ENCODE measurements around the gene ERC2.

The ERC2 gene

DNA sequence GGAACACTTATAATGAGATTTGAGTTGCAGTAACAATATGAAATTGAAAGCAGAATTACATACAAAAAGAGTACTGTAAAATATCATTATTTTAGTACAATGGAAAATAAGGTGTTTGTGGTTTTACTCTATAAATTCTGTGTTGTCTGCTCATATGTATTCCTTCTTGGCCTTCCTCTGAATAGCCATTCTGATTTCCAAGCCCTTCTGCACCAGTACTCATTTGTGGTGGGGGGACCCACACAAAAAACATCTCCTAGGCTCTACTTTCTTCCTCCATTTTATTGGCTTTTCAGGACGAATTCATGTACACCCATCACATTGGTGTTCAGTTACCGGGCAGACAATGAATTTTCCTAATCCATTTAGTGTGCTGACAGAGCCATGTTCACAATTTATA lies 338.2 kb downstream of the ERC2 start:
- H3K9me2 ChIP-seq (ENCODE audit: low read depth, low read length), result no peaks in the 10 kb centered on the region
- no peaks in the 10 kb centered on the region for H3F3A ChIP-seq (ENCODE audit: insufficient read depth, low read length)
- no peaks in the 10 kb centered on the region for H3K9me3 ChIP-seq (ENCODE audit: low read length)
- TF ChIP-seq, protein P1, sequence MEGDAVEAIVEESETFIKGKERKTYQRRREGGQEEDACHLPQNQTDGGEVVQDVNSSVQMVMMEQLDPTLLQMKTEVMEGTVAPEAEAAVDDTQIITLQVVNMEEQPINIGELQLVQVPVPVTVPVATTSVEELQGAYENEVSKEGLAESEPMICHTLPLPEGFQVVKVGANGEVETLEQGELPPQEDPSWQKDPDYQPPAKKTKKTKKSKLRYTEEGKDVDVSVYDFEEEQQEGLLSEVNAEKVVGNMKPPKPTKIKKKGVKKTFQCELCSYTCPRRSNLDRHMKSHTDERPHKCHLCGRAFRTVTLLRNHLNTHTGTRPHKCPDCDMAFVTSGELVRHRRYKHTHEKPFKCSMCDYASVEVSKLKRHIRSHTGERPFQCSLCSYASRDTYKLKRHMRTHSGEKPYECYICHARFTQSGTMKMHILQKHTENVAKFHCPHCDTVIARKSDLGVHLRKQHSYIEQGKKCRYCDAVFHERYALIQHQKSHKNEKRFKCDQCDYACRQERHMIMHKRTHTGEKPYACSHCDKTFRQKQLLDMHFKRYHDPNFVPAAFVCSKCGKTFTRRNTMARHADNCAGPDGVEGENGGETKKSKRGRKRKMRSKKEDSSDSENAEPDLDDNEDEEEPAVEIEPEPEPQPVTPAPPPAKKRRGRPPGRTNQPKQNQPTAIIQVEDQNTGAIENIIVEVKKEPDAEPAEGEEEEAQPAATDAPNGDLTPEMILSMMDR (IDR thresholded peaks at IDR 0.05; ENCODE audit: low read length), result no peak
- H3K36me3 ChIP-seq (ENCODE audit: insufficient read depth, low read length), result no peaks in the 10 kb centered on the region
- H3K4me1 ChIP-seq (ENCODE audit: insufficient read depth, low read length, severe bottlenecking), result no peaks in the 10 kb centered on the region
- no peak overlapping the region for H3K4me2 ChIP-seq (ENCODE audit: low read length)
- no peaks in the 10 kb centered on the region for H4K20me1 ChIP-seq (ENCODE audit: insufficient read depth, low read length)
- H3K4me3 ChIP-seq (ENCODE audit: low read depth, low read length, poor library complexity, severe bottlenecking), result no peak overlapping the region
- no peak overlapping the region for H2AFZ ChIP-seq (ENCODE audit: low read length)
- no peaks in the 10 kb centered on the region for H3K27me3 ChIP-seq (ENCODE audit: insufficient read depth, low read length)
- no peak overlapping the region for H3K9ac ChIP-seq (ENCODE audit: low read length)
- H3K27ac ChIP-seq (ENCODE audit: low read depth, low read length, poor library complexity, severe bottlenecking), result no peak overlapping the region
- no peaks in the 10 kb centered on the region for H3K79me2 ChIP-seq (ENCODE audit: insufficient read depth, low read length)

DNA sequence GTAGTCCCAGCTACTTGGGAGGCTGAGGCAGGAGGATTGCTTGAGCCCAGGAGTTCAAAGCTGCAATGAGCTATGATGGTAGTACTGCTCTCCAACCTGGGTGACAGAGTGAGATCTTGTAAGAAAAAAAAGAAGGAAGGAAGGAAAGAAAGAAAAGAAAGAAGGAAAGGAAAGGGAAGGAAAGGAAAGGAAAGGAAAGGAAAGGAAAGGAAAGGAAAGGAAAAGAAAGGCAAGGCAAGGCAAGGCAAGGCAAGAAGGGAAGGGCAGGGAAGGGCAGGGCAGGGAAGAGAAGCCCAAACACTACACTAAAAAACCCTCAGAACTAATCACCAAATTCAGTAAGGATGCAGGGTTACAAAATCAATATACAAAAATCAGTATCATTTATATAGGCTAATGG lies 341.6 kb downstream of the ERC2 start:
- Histone ChIP-seq H3K79me2 (ENCODE audit: insufficient read depth, low read length) (no peaks in the 10 kb centered on the region), H3K9me3 (ENCODE audit: low read length) (no peaks in the 10 kb centered on the region), H3K4me2 (ENCODE audit: low read length) (no peak overlapping the region), H3K9ac (ENCODE audit: low read length) (no peak overlapping the region), H3K4me3 (ENCODE audit: low read depth, low read length, poor library complexity, severe bottlenecking) (no peak overlapping the region), H3F3A (ENCODE audit: insufficient read depth, low read length) (no peaks in the 10 kb centered on the region), H3K36me3 (ENCODE audit: insufficient read depth, low read length) (no peaks in the 10 kb centered on the region), H2AFZ (ENCODE audit: low read length) (no peak overlapping the region), H3K9me2 (ENCODE audit: low read depth, low read length) (no peaks in the 10 kb centered on the region), H3K27me3 (ENCODE audit: insufficient read depth, low read length) (no peaks in the 10 kb centered on the region), H3K4me1 (ENCODE audit: insufficient read depth, low read length, severe bottlenecking) (no peaks in the 10 kb centered on the region), H4K20me1 (ENCODE audit: insufficient read depth, low read length) (no peaks in the 10 kb centered on the region), H3K27ac (ENCODE audit: low read depth, low read length, poor library complexity, severe bottlenecking) (no peak overlapping the region)
- TF ChIP-seq, protein P1 (IDR thresholded peaks at IDR 0.05; ENCODE audit: low read length), result no peak
- TF ChIP-seq EZH2 (IDR thresholded peaks at IDR 0.05; ENCODE audit: borderline replicate concordance, low read length), result no peak

DNA sequence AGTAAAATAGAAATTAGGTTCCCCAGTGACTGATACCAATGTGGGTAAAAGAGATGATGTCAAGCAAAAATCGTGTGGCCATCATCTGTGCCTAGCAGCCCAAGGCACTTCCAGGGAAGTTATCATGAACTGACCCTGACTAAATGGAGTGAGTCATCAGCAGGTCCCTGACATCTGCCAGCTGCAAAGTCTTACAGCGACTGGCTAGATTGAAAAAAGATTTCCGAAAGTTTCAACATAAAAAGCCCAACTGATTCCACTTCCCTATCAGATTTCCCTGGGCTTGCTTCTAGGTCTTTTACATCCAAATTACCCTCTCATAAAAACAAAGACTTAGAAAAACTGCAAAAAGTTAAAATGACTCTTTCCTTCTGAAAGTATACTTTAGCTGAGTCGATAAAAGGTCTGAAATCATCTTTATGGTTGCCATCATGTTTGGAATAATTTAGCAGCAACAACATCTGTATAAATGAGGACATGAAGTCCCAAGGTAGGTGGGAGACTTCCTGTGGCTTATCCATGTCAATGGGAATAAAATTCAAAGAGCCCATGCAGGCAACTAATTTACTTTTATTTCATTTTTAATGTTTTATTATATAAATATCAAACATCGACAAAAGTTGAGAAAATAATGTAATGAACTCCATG lies 342.8 kb downstream of the ERC2 start:
- Histone ChIP-seq H3K27ac (ENCODE audit: low read depth, low read length, poor library complexity, severe bottlenecking) (no peak overlapping the region), H3K9me2 (ENCODE audit: low read depth, low read length) (no peaks in the 10 kb centered on the region), H3F3A (ENCODE audit: insufficient read depth, low read length) (no peaks in the 10 kb centered on the region), H2AFZ (ENCODE audit: low read length) (no peak overlapping the region), H3K4me1 (ENCODE audit: insufficient read depth, low read length, severe bottlenecking) (no peaks in the 10 kb centered on the region), H3K9me3 (ENCODE audit: low read length) (no peaks in the 10 kb centered on the region), H4K20me1 (ENCODE audit: insufficient read depth, low read length) (no peaks in the 10 kb centered on the region), H3K4me2 (ENCODE audit: low read length) (no peak overlapping the region), H3K36me3 (ENCODE audit: insufficient read depth, low read length) (no peaks in the 10 kb centered on the region), H3K9ac (ENCODE audit: low read length) (no peak overlapping the region), H3K79me2 (ENCODE audit: insufficient read depth, low read length) (no peaks in the 10 kb centered on the region), H3K27me3 (ENCODE audit: insufficient read depth, low read length) (no peaks in the 10 kb centered on the region), H3K4me3 (ENCODE audit: low read depth, low read length, poor library complexity, severe bottlenecking) (no peak overlapping the region)
- TF ChIP-seq EZH2 (IDR thresholded peaks at IDR 0.05; ENCODE audit: borderline replicate concordance, low read length), result no peak
- TF ChIP-seq, protein P1 (IDR thresholded peaks at IDR 0.05; ENCODE audit: low read length), result no peak
